Left forelimb (tissue), 1 donor: ENCODE measurements around the gene SUGT1.
"Not testable (repeated sequence)": the region's sequence is repeated elsewhere in the genome, so short reads cannot be mapped to it uniquely, and the experiment has no call there.

ENCODE experiments used
- DNase-seq: peaks from one replicate; pipeline ENCODE4 v3.0.0-alpha.2; 2018; ENCODE audit warnings: low spot score

The SUGT1 gene

GRCh38 chr13:52669677-52670076 lies 17.0 kb downstream of the SUGT1 start:
- no peak for DNase-seq

- DNase-seq = no peak
Observed at GRCh38 chr13:52670726-52671125, 18.1 kb downstream of the SUGT1 start.

- no peak for DNase-seq
Observed at GRCh38 chr13:52673465-52673864, 20.8 kb downstream of the SUGT1 start.

GRCh38 chr13:52677823-52678222 lies 25.2 kb downstream of the SUGT1 start:
- DNase-seq = no peak

GRCh38 chr13:52685806-52686205 lies 33.2 kb downstream of the SUGT1 start:
- not testable (repeated sequence) for DNase-seq

- DNase-seq = no peak
Observed at GRCh38 chr13:52686376-52686775, 33.7 kb downstream of the SUGT1 start.

GRCh38 chr13:52695856-52696255 lies 43.2 kb downstream of the SUGT1 start:
- DNase-seq = no peak

- DNase-seq = no peak
Observed at GRCh38 chr13:52696566-52696965, 43.9 kb downstream of the SUGT1 start.

GRCh38 chr13:52701728-52702465 lies 49.3 kb downstream of the SUGT1 start:
- no peak for DNase-seq

- no peak for DNase-seq
Observed at GRCh38 chr13:52703482-52703881, 50.8 kb downstream of the SUGT1 start.

GRCh38 chr13:52706081-52706480 lies 53.4 kb downstream of the SUGT1 start:
- DNase-seq = no peak

GRCh38 chr13:52707375-52707774 lies 54.7 kb downstream of the SUGT1 start:
- DNase-seq = no peak

GRCh38 chr13:52708266-52708665 lies 55.6 kb downstream of the SUGT1 start:
- not testable (repeated sequence) for DNase-seq

GRCh38 chr13:52711286-52711685 lies 58.6 kb downstream of the SUGT1 start:
- no peak for DNase-seq

GRCh38 chr13:52712385-52712784 lies 59.7 kb downstream of the SUGT1 start:
- DNase-seq = no peak

GRCh38 chr13:52713894-52714293 lies 61.3 kb downstream of the SUGT1 start:
- no peak for DNase-seq

- not testable (repeated sequence) for DNase-seq
Observed at GRCh38 chr13:52720904-52721303, 68.3 kb downstream of the SUGT1 start.

- not testable (repeated sequence) for DNase-seq
Observed at GRCh38 chr13:52721356-52721755, 68.7 kb downstream of the SUGT1 start.

GRCh38 chr13:52723181-52723580 lies 70.5 kb downstream of the SUGT1 start:
- no peak for DNase-seq

GRCh38 chr13:52725302-52725701 lies 72.7 kb downstream of the SUGT1 start:
- no peak for DNase-seq

- DNase-seq = no peak
Observed at GRCh38 chr13:52726258-52726657, 73.6 kb downstream of the SUGT1 start.

- no peak for DNase-seq
Observed at GRCh38 chr13:52734075-52734623, 81.5 kb downstream of the SUGT1 start.

- no peak for DNase-seq
Observed at GRCh38 chr13:52736891-52737290, 84.3 kb downstream of the SUGT1 start.

- no peak for DNase-seq
Observed at GRCh38 chr13:52737451-52737850, 84.8 kb downstream of the SUGT1 start.
